GM19099 (cell line): ENCODE results near the gene MCC.

Source experiments
- POLR2A ChIP-seq: IDR thresholded peaks from 3 replicates; pipeline ENCODE4 v1.6.1; 2011; ENCODE audit warnings: low read depth; ENCODE audit not compliant: insufficient read length; ENCODE audit errors: extremely low read depth

Gene MCC

GRCh38 chr5:113081091-113081839 is 407.0 kb downstream of the MCC start:
- no peak for TF ChIP-seq POLR2A

DNA sequence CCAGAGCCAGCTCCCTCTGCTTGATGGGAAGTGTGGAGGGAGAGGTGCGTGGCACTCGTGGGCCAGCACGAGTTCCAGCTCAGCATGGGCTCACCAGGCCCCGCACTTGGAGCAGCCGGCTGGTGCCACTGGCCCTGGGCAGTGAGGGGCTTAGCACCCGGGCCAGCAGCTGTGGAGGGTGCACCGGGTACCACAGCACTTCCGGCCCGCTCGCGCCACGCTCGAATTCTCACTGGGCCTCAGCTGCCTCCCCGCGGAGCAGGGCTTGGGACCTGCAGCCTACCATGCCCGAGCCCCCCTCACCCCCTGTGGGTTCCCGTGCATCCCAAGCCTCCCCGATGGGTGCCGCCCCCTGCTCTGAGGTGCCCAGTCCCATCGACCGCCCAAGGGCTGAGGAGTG is 413.2 kb downstream of the MCC start:
- TF ChIP-seq POLR2A, result no peak

DNA sequence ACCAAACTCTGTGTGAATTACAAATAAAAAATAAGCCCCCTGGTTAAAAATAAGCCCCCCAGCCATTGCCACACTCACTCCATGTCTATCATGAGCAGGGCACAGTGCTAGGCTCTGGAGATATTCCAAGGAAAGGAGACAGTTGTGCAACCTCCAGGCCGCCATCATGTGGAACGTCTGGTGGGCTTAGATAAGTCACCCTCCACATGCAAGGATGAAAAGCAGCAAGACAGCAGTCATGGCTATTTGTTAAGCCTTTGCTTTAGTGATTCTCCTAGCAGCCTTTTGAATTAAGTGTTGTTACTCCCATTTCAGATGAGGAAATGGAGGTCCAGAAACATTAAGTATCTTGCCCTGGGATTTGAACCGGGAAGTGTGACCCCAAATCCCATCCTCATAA is 416.9 kb downstream of the MCC start:
- TF ChIP-seq POLR2A, result no peak

GRCh38 chr5:113070901-113071300 is 417.4 kb downstream of the MCC start:
- TF ChIP-seq POLR2A, result no peak

GRCh38 chr5:113068559-113068958 is 419.7 kb downstream of the MCC start:
- no peak for TF ChIP-seq POLR2A

DNA sequence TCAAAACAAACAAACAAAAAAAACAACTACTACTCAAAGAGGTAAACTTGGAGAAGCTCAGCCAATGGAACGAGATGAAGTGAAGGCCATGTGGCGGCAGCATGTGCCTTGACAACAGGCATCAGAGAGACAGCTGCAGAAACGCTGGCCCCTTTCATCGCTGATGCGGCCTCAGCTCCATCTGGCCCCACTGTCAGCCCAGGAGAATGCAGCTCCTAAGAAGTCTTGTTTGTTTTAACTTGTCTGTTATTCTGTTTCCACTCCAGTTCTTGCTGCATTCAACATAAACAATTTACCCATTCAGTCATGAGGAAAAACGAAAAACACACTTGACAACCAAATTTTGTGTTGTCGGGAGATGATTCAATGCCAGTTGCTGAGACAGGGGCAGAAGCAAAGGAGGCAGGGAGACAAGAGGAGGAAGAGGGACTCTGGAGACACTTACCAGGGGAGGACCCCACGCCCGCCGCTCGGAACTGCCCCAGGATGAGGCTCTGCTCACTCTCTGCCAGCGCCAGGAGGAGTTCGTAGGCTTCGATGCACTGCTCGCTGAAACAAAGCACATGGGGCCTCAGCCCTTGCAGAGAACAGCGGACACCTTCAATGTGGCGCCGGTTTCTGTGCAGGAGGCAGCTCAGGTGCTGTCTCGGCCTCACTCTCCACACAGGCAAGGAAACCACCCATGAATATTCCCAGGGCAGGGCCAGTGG is 420.5 kb downstream of the MCC start:
- TF ChIP-seq POLR2A, result no peak

DNA sequence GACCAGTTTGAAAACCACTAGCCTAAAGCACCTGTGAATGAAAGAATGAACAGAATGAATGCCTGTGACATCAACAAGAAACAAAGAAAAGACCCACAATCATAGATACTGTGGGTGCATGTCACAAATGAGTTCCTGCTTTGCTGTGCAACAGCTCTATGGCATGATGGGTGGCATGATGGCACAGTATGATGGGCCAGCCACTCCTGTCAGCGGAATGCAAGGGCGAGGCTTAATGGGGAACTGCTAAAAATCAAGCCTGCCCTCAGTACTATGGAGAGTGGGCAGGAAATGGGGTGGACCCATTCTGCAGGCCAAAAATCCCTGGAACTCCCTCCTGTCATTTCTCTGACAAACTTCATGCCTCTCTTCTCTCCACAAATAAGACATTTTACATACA is 422.6 kb downstream of the MCC start:
- no peak for TF ChIP-seq POLR2A

GRCh38 chr5:113064806-113065205 is 423.4 kb downstream of the MCC start:
- no peak for TF ChIP-seq POLR2A

DNA sequence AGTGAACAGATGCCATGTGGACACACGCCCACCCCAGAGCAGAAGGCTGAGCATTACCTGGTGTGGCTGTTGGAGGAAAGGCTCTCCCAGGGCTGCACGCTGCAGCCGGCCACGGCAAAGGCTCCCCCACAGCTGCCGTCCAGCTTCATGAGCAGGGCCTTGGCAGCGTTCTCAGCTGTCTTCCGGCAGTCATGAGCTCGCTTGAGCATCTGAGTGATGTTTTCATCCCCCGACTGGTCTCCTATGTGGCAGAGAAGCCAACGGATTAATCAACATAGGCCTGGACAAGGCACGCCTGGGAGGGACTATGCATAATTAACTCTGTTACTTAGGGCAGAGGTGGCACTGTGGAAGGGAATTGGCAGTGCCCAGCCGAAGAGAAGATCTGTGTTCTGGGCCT is 424.3 kb downstream of the MCC start:
- no peak for TF ChIP-seq POLR2A

- no peak for TF ChIP-seq POLR2A
Observed at GRCh38 chr5:113062869-113063508, 425.3 kb downstream of the MCC start.

GRCh38 chr5:113061846-113062780 is 426.1 kb downstream of the MCC start:
- TF ChIP-seq POLR2A, result no peak

GRCh38 chr5:113060408-113061025 is 427.7 kb downstream of the MCC start:
- no peak for TF ChIP-seq POLR2A

GRCh38 chr5:113059232-113060040 is 428.8 kb downstream of the MCC start:
- TF ChIP-seq POLR2A, result no peak

DNA sequence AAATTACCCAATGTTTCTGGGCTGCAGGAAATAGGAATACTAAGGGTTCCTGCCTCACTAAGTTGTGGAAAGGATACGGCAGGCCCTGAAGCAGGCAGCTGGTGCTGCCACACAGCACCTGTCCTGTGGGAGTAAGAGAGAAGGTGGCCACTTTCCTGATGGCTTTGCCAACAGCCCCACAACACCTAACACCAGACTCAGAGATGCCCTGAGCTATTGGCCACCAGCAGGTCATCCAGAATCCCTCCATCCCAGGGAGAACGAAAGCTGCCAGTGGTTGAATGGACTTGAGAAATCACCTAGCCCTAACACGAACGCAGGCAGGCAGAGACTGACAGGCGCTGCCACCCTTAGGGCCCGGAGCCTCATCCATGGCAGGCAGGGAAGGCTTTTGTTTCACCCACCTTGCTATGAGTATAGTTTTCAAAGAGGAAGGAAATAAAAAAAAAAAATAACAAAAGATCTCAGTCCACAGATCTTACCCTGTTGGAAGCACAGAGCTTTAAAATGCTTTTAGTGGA is 429.5 kb downstream of the MCC start:
- TF ChIP-seq POLR2A, result no peak

DNA sequence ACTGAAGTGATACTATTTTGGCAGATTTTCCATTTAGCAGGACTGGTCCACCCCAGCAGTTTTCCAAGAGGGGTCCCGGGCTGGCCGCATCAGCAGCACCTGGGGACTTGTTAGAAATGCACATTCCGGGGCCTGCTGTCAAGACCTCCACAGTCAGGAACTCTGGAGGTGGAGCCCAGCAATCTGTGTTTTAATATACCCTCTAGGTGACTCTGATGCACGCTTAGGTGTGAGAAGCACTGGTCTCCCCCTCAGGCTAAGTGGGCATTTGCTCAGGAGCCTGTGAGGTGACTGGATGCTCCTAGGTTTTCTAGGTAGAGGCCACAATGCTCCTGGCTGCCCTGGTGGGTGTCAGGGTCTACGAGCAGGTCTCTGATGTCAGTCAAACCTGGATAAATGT is 430.0 kb downstream of the MCC start:
- TF ChIP-seq POLR2A, result no peak
